K562 (cell line): ENCODE measurements around the gene HDAC2. TPM values are rescaled to one million over a fixed set of nuclear protein-coding genes. Genes with fewer than 3 reads are reported as not detected.

Experiments used
- CBFB ChIP-seq: sonication (generic); formaldehyde crosslinking; IDR thresholded peaks from 2 replicates; pipeline ENCODE4 v1.4.0; 2020; ENCODE audit warnings: mild to moderate bottlenecking, missing genetic modification reagents
- CEBPZ ChIP-seq: fragments of 150-350 bp; IDR thresholded peaks from 2 replicates; pipeline ENCODE4 v1.6.1; 2014; ENCODE audit warnings: low read depth, mild to moderate bottlenecking, low read length, borderline replicate concordance
- ETV1 ChIP-seq: fragments of 450-650 bp; conservative IDR thresholded peaks from 2 replicates; pipeline ENCODE4 v1.6.1; 2016; ENCODE audit warnings: missing genetic modification characterization, control low read depth, low read depth, missing compliant biosample characterization
- FOXM1 ChIP-seq, 2 experiments: fragments of 450-650 bp in 1 of 2; sonication (generic) in 1 of 2; formaldehyde crosslinking in 1 of 2; IDR thresholded peaks; 2 replicates each; pipeline versions ENCODE4 v1.6.1 to v1.9.0; 2017 to 2022; ENCODE audit warnings: low read depth in 2 of 2, mild to moderate bottlenecking in 2 of 2, missing genetic modification reagents in 1 of 2, moderate library complexity in 1 of 2
- HDGF ChIP-seq: fragments of 450-650 bp; IDR thresholded peaks from 2 replicates; pipeline ENCODE4 v1.6.1; 2016
- IRF1 ChIP-seq: sonication (generic); formaldehyde crosslinking; IDR thresholded peaks from 2 replicates; pipeline ENCODE4 v1.8.0; 2022; ENCODE audit warnings: missing genetic modification reagents, mild to moderate bottlenecking, borderline replicate concordance
- PBX2 ChIP-seq, 2 experiments: IDR thresholded peaks in 1 of 2; conservative IDR thresholded peaks in 1 of 2; 2 replicates each; pipeline ENCODE4 v1.6.1; 2016; ENCODE audit warnings: low read depth in 2 of 2, mild to moderate bottlenecking in 1 of 2, missing compliant biosample characterization in 1 of 2, missing genetic modification characterization in 1 of 2, moderate library complexity in 1 of 2
- PRMT5 ChIP-seq: sonication (generic); formaldehyde crosslinking; IDR thresholded peaks from 2 replicates; pipeline ENCODE4 v1.5.0; 2020; ENCODE audit warnings: missing genetic modification reagents
- TFAP4 ChIP-seq: sonication (generic); formaldehyde crosslinking; IDR thresholded peaks from 2 replicates; pipeline ENCODE4 v1.8.0; 2022; ENCODE audit warnings: missing genetic modification reagents, mild to moderate bottlenecking, moderate library complexity, borderline replicate concordance
- UBTF ChIP-seq, 2 experiments: IDR thresholded peaks; 2 replicates each; pipeline ENCODE4 v1.6.1; 2012; ENCODE audit warnings: improper control_type of control experiment in 2 of 2, low read depth in 2 of 2, low read length in 2 of 2, borderline replicate concordance in 1 of 2
- ZBED1 ChIP-seq: IDR thresholded peaks from 2 replicates; pipeline ENCODE4 v1.6.1; 2014
- ZBTB43 ChIP-seq: sonication (generic); formaldehyde crosslinking; IDR thresholded peaks from 2 replicates; pipeline ENCODE4 v1.8.0; 2023; ENCODE audit warnings: mild to moderate bottlenecking, missing genetic modification reagents
- polyA plus RNA-seq, 8 experiments: library from polyadenylated mRNA; depleted of rRNA in 4 of 8; stranded (reverse) in 5 of 8; unstranded in 3 of 8; fragments of >200 nt; fragmentation: Nextera tagmentation in 2 of 8; fragmentation: Illumina TruSeq in 1 of 8; extraction: Ambion mirVana in 2 of 8; extraction: Trizol in 1 of 8; gene quantifications; 2 replicates each; pipeline versions ENCODE4 v1.2.1 to v1.2.3, GENCODE V29; 2011 to 2014; ENCODE audit warnings: inconsistent platforms in 1 of 8, missing spikeins in 1 of 8
- total RNA-seq, 7 experiments: library from RNA; depleted of rRNA in 6 of 7; stranded (reverse); fragments of >200 nt in 6 of 7; fragmentation: Illumina TruSeq in 2 of 7; extraction: Trizol in 2 of 7; gene quantifications; 2 replicates each; pipeline versions ENCODE4 v1.2.1 to v1.2.3, GENCODE V29; 2011 to 2021; ENCODE audit warnings: low replicate concordance in 1 of 7

Gene HDAC2
- total and polyA plus RNA-seq, 9 of the 15 experiments (the other 6 are each of a cell fraction or from before 2014, with no cell fraction given), result 67.0 to 277 (median 151) TPM

GRCh38 chr6:113920663-113921267, 50.2 kb downstream of the HDAC2 start (continued):
- TF ChIP-seq PBX2 (CRISPR knock-in tag; IDR thresholded peaks at IDR 0.05; ENCODE audit: low read depth) (no peak), PBX2 (tag; conservative IDR thresholded peaks at IDR 0.05; ENCODE audit: low read depth) (peak; percentile 69), ZBTB43 (CRISPR knock-in tag) (no peak), FOXM1 (IDR thresholded peaks at IDR 0.05; ENCODE audit: low read depth) (no peak), FOXM1 (CRISPR knock-in tag; IDR thresholded peaks at IDR 0.05; ENCODE audit: low read depth) (no peak), CEBPZ (no peak), ETV1 (tag) (peak; percentile 94), IRF1 (CRISPR knock-in tag) (no peak), UBTF (IDR thresholded peaks at IDR 0.05; ENCODE audit: borderline replicate concordance in 1 of 2, low read depth in 2 of 2, low read length in 2 of 2) (no peak), TFAP4 (0 out of 2 replicates have a peak, but pooled peaks have one; percentile 20), HDGF (no peak), ZBED1 (no peak), CBFB (no peak), PRMT5 (CRISPR knock-in tag) (no peak)
